Measurements from ENCODE around the gene RMDN2.
"Not testable (repeated sequence)": the region's sequence is repeated elsewhere in the genome, so short reads cannot be mapped to it uniquely, and the experiment has no call there.

The RMDN2 gene

DNA sequence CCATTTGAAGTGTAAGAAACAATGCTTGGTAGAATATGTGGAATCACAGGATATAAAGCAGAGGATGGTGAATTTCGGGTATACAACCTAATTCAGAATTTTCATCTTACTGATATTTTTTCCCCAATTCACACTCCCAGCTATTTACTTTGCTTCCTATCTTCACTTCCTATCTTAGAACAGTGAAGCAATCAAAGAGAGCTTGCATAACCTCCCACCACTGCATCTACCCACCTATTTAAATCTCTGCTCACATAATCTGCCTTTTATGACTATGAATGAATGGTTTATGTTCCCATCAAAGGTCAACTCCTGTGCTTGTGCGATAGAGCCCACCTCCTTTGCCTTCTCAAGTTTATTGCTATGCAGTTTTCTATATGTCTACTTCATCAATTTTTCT is 3.3 kb downstream of the RMDN2 start:
- Histone ChIP-seq H3K36me3 (ENCODE audit: control insufficient read depth in 2 of 2, insufficient read depth in 1 of 2, low read length in 2 of 2) (peaks cover 0 to 3% of the 10 kb centered on the region in 2 experiments; a peak in 1 of 3 replicates), H3K27ac (ENCODE audit: extremely low read depth, low read depth, low read length) (no peak overlapping the region), H3K9me3 (ENCODE audit: control insufficient read depth, insufficient read depth, low read depth, low read length) (no peaks in the 10 kb centered on the region), H3K4me3 (ENCODE audit: low read depth, low read length) (no peak overlapping the region), H3K4me1 (ENCODE audit: control insufficient read depth, insufficient read depth, low read length) (no peaks in the 10 kb centered on the region)
- TF ChIP-seq KLF1 (tag by site-specific recombination; IDR thresholded peaks at IDR 0.05) (no peak), ZFHX2 (tag by site-specific recombination; conservative IDR thresholded peaks at IDR 0.05) (peak; percentile 85), ZNF350 (tag by site-specific recombination; IDR thresholded peaks at IDR 0.05) (no peak), EGR2 (tag by site-specific recombination; IDR thresholded peaks at IDR 0.05; ENCODE audit: low read depth) (peak; percentile 86), SP3 (tag by site-specific recombination; IDR thresholded peaks at IDR 0.05) (no peak)
- TF ChIP-seq, protein P1, sequence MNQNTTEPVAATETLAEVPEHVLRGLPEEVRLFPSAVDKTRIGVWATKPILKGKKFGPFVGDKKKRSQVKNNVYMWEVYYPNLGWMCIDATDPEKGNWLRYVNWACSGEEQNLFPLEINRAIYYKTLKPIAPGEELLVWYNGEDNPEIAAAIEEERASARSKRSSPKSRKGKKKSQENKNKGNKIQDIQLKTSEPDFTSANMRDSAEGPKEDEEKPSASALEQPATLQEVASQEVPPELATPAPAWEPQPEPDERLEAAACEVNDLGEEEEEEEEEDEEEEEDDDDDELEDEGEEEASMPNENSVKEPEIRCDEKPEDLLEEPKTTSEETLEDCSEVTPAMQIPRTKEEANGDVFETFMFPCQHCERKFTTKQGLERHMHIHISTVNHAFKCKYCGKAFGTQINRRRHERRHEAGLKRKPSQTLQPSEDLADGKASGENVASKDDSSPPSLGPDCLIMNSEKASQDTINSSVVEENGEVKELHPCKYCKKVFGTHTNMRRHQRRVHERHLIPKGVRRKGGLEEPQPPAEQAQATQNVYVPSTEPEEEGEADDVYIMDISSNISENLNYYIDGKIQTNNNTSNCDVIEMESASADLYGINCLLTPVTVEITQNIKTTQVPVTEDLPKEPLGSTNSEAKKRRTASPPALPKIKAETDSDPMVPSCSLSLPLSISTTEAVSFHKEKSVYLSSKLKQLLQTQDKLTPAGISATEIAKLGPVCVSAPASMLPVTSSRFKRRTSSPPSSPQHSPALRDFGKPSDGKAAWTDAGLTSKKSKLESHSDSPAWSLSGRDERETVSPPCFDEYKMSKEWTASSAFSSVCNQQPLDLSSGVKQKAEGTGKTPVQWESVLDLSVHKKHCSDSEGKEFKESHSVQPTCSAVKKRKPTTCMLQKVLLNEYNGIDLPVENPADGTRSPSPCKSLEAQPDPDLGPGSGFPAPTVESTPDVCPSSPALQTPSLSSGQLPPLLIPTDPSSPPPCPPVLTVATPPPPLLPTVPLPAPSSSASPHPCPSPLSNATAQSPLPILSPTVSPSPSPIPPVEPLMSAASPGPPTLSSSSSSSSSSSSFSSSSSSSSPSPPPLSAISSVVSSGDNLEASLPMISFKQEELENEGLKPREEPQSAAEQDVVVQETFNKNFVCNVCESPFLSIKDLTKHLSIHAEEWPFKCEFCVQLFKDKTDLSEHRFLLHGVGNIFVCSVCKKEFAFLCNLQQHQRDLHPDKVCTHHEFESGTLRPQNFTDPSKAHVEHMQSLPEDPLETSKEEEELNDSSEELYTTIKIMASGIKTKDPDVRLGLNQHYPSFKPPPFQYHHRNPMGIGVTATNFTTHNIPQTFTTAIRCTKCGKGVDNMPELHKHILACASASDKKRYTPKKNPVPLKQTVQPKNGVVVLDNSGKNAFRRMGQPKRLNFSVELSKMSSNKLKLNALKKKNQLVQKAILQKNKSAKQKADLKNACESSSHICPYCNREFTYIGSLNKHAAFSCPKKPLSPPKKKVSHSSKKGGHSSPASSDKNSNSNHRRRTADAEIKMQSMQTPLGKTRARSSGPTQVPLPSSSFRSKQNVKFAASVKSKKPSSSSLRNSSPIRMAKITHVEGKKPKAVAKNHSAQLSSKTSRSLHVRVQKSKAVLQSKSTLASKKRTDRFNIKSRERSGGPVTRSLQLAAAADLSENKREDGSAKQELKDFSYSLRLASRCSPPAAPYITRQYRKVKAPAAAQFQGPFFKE (tag by site-specific recombination; IDR thresholded peaks at IDR 0.05; ENCODE audit: borderline replicate concordance) = no peak
- TF ChIP-seq, protein P2, sequence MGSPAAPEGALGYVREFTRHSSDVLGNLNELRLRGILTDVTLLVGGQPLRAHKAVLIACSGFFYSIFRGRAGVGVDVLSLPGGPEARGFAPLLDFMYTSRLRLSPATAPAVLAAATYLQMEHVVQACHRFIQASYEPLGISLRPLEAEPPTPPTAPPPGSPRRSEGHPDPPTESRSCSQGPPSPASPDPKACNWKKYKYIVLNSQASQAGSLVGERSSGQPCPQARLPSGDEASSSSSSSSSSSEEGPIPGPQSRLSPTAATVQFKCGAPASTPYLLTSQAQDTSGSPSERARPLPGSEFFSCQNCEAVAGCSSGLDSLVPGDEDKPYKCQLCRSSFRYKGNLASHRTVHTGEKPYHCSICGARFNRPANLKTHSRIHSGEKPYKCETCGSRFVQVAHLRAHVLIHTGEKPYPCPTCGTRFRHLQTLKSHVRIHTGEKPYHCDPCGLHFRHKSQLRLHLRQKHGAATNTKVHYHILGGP (tag by site-specific recombination; IDR thresholded peaks at IDR 0.05) = no peak
- TF ChIP-seq, protein P3, sequence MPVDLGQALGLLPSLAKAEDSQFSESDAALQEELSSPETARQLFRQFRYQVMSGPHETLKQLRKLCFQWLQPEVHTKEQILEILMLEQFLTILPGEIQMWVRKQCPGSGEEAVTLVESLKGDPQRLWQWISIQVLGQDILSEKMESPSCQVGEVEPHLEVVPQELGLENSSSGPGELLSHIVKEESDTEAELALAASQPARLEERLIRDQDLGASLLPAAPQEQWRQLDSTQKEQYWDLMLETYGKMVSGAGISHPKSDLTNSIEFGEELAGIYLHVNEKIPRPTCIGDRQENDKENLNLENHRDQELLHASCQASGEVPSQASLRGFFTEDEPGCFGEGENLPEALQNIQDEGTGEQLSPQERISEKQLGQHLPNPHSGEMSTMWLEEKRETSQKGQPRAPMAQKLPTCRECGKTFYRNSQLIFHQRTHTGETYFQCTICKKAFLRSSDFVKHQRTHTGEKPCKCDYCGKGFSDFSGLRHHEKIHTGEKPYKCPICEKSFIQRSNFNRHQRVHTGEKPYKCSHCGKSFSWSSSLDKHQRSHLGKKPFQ (tag by site-specific recombination; IDR thresholded peaks at IDR 0.05) = peak; percentile 64; the same call in 1 of the 2 replicates
- POLR2A ChIA-PET = no interaction called here
- CTCF ChIA-PET = interaction anchor here (0.6 kb wide), 1 partner anchor 586 kb away, joined by 3 read pairs; no protein-coding TSS in a partner anchor

DNA sequence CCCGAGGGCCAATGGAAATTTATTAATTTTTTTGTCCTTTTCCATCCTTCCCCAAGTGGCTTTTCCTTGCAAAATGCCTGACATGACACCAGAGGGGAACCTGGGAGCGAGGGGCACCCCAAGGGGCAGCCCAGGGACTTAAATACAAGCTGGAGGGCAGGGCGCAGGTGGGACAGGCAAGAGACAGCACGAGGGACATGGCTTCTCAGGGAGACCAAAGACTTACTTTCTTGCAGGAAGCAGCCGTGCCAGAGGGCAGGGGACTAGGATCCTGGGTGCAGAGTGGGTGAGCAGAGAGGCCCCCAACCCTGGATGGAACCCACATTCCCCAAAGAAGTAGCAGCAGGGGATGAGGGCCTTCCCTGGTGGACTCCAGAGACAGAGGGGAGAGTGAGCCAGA is 5.3 kb downstream of the RMDN2 start:
- H3K9me3 ChIP-seq (ENCODE audit: control insufficient read depth, insufficient read depth, low read depth, low read length); H3K27ac ChIP-seq (ENCODE audit: extremely low read depth, low read depth, low read length); H3K4me1 ChIP-seq (ENCODE audit: control insufficient read depth, insufficient read depth, low read length); H3K36me3 ChIP-seq (ENCODE audit: control insufficient read depth in 2 of 2, insufficient read depth in 1 of 2, low read length in 2 of 2); H3K4me3 ChIP-seq (ENCODE audit: low read depth, low read length); POLR2A ChIA-PET; CTCF ChIA-PET: not testable (repeated sequence)

DNA sequence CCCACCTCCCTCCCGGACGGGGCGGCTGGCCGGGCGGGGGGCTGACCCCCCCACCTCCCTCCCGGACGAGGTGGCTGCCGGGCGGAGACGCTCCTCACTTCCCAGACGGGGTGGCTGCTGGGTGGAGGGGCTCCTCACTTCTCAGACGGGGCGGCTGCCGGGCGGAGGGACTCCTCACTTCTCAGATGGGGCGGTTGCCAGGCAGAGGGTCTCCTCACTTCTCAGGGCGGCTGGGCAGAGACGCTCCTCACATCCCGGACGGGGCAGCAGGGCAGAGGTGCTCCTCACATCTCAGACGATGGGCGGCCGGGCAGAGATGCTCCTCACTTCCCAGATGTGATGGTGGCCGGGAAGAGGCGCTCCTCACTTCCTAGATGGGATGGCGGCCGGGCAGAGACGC is 7.8 kb downstream of the RMDN2 start:
- H3K4me3 ChIP-seq (ENCODE audit: low read depth, low read length) = not testable (repeated sequence)

More for the DNA sequence above, 7.8 kb downstream of the RMDN2 start:
- H3K36me3 ChIP-seq (ENCODE audit: control insufficient read depth in 2 of 2, insufficient read depth in 1 of 2, low read length in 2 of 2); H3K27ac ChIP-seq (ENCODE audit: extremely low read depth, low read depth, low read length); H3K9me3 ChIP-seq (ENCODE audit: control insufficient read depth, insufficient read depth, low read depth, low read length); H3K4me1 ChIP-seq (ENCODE audit: control insufficient read depth, insufficient read depth, low read length); CTCF ChIA-PET; POLR2A ChIA-PET: not testable (repeated sequence)

Measured in HEK293 (cell line).